HEK293 (cell line): ENCODE results near the gene ARL11.

Experiments
- ZNF133 ChIP-seq: fragments of 450-650 bp; formaldehyde crosslinking; IDR thresholded peaks from 2 replicates; pipeline ENCODE4 v1.5.1; 2016; ENCODE audit warnings: missing biosample characterization, missing genetic modification characterization
- ZNF571 ChIP-seq: fragments of 450-650 bp; formaldehyde crosslinking; IDR thresholded peaks from 2 replicates; pipeline ENCODE4 v1.5.0; 2017; ENCODE audit warnings: missing biosample characterization, missing genetic modification characterization
- TF ChIP-seq, protein P1 (sequence below): fragments of 450-650 bp; formaldehyde crosslinking; IDR thresholded peaks from 2 replicates; pipeline ENCODE4 v1.5.1; 2016; ENCODE audit warnings: missing biosample characterization, missing genetic modification characterization
- TF ChIP-seq, protein P2 (sequence below): fragments of 450-650 bp; IDR thresholded peaks from 2 replicates; pipeline ENCODE4 v1.5.1; 2018; ENCODE audit warnings: missing biosample characterization, mild to moderate bottlenecking, missing genetic modification characterization
- TF ChIP-seq, protein P3 (sequence below): fragments of 450-650 bp; formaldehyde crosslinking; IDR thresholded peaks from 2 replicates; pipeline ENCODE4 v1.5.1; 2016; ENCODE audit warnings: missing biosample characterization, missing genetic modification characterization

GRCh38 chr13:49604570-49604969, 23.7 kb upstream of the ARL11 start:
- no peak for TF ChIP-seq ZNF571 (tag by site-specific recombination)
- TF ChIP-seq, protein P1, sequence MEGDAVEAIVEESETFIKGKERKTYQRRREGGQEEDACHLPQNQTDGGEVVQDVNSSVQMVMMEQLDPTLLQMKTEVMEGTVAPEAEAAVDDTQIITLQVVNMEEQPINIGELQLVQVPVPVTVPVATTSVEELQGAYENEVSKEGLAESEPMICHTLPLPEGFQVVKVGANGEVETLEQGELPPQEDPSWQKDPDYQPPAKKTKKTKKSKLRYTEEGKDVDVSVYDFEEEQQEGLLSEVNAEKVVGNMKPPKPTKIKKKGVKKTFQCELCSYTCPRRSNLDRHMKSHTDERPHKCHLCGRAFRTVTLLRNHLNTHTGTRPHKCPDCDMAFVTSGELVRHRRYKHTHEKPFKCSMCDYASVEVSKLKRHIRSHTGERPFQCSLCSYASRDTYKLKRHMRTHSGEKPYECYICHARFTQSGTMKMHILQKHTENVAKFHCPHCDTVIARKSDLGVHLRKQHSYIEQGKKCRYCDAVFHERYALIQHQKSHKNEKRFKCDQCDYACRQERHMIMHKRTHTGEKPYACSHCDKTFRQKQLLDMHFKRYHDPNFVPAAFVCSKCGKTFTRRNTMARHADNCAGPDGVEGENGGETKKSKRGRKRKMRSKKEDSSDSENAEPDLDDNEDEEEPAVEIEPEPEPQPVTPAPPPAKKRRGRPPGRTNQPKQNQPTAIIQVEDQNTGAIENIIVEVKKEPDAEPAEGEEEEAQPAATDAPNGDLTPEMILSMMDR: no peak
- TF ChIP-seq ZNF133 (tag by site-specific recombination): no peak
- TF ChIP-seq, protein P2, sequence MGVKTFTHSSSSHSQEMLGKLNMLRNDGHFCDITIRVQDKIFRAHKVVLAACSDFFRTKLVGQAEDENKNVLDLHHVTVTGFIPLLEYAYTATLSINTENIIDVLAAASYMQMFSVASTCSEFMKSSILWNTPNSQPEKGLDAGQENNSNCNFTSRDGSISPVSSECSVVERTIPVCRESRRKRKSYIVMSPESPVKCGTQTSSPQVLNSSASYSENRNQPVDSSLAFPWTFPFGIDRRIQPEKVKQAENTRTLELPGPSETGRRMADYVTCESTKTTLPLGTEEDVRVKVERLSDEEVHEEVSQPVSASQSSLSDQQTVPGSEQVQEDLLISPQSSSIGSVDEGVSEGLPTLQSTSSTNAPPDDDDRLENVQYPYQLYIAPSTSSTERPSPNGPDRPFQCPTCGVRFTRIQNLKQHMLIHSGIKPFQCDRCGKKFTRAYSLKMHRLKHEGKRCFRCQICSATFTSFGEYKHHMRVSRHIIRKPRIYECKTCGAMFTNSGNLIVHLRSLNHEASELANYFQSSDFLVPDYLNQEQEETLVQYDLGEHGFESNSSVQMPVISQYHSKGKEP (tag by site-specific recombination): no peak
- TF ChIP-seq, protein P3, sequence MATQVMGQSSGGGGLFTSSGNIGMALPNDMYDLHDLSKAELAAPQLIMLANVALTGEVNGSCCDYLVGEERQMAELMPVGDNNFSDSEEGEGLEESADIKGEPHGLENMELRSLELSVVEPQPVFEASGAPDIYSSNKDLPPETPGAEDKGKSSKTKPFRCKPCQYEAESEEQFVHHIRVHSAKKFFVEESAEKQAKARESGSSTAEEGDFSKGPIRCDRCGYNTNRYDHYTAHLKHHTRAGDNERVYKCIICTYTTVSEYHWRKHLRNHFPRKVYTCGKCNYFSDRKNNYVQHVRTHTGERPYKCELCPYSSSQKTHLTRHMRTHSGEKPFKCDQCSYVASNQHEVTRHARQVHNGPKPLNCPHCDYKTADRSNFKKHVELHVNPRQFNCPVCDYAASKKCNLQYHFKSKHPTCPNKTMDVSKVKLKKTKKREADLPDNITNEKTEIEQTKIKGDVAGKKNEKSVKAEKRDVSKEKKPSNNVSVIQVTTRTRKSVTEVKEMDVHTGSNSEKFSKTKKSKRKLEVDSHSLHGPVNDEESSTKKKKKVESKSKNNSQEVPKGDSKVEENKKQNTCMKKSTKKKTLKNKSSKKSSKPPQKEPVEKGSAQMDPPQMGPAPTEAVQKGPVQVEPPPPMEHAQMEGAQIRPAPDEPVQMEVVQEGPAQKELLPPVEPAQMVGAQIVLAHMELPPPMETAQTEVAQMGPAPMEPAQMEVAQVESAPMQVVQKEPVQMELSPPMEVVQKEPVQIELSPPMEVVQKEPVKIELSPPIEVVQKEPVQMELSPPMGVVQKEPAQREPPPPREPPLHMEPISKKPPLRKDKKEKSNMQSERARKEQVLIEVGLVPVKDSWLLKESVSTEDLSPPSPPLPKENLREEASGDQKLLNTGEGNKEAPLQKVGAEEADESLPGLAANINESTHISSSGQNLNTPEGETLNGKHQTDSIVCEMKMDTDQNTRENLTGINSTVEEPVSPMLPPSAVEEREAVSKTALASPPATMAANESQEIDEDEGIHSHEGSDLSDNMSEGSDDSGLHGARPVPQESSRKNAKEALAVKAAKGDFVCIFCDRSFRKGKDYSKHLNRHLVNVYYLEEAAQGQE: no peak
